Gastroesophageal sphincter (tissue), 3 donors: Measurements from ENCODE around the gene TMOD4.

Experiments
- CTCF ChIP-seq, 4 experiments: fragments of 200-600 bp in 2 of 4; fragments of 450-650 bp in 2 of 4; sonication (generic) in 1 of 4; IDR thresholded peaks; one replicate each; pipeline ENCODE4 v1.5.1; 2017 to 2019; ENCODE audit warnings: antibody characterized with exemption in 4 of 4, mild to moderate bottlenecking in 2 of 4, moderate library complexity in 2 of 4
- EP300 ChIP-seq: sonication (generic); formaldehyde crosslinking; IDR thresholded peaks from one replicate; pipeline ENCODE4 v1.6.1; 2017; ENCODE audit warnings: antibody characterized with exemption, mild to moderate bottlenecking
- POLR2A ChIP-seq, 2 donors: fragments of 450-650 bp; IDR thresholded peaks; one replicate each; pipeline ENCODE4 v1.6.1; 2017; ENCODE audit warnings: antibody characterized with exemption in 2 of 2, mild to moderate bottlenecking in 2 of 2, moderate library complexity in 1 of 2
- POLR2AphosphoS5 ChIP-seq: sonication (generic); formaldehyde crosslinking; IDR thresholded peaks from one replicate; pipeline ENCODE4 v1.6.1; 2017; ENCODE audit warnings: antibody characterized with exemption

DNA sequence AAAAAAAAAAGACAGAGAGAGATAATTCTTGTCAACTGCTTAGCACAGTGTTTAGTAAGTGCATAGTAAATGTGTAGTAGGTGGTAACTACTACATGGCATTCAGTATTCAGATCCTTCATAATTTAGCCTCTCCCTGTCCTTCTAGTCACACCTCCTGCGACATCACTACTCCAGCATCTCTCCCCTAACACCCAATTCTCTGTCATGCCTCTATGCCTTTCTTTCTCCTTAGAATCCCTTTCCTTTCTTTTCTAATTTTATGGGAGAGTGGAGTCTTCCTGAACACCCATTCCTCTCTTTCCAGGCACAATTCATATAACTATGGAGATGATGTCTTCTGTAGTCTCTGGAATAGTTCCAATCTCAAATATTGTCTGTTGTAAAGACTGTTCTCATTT lies 18.1 kb upstream of the TMOD4 start:
- TF ChIP-seq CTCF (IDR thresholded peaks at IDR 0.05) (no peak), POLR2A (IDR thresholded peaks at IDR 0.05) (no peak), POLR2AphosphoS5 (no peak), EP300 (no peak)
